GM12801 (cell line): ENCODE results near the gene DCTPP1.

Source experiments
- CTCF ChIP-seq: IDR thresholded peaks from one replicate; pipeline ENCODE4 v1.5.1; 2011; ENCODE audit warnings: control low read depth; ENCODE audit not compliant: insufficient read length; ENCODE audit errors: extremely low read depth

The DCTPP1 gene

DNA sequence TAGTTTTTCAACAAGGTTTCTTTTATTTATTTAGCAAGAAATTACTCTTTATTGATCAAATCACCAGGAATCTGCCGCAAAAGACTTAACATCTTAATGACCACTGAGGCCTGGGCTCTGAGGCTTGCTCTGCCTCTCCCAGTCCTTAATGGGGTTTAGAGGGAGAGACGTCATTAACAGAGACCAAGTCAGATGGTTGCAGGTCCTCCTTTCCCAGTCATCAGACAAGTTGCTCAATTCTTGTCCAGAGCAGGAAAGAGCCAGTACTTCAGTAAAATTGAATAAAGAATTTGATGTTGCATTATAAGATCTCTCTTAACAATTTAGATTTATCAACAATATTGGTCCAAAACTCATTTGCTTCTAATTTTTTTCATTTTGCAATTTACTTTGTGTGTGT, 13.8 kb upstream of the DCTPP1 start:
- TF ChIP-seq CTCF = no peak

- no peak for TF ChIP-seq CTCF
Measured at GRCh38 chr16:30439720-30440348, 10.0 kb upstream of the DCTPP1 start.

GRCh38 chr16:30438835-30439234, 9.0 kb upstream of the DCTPP1 start:
- no peak for TF ChIP-seq CTCF

DNA sequence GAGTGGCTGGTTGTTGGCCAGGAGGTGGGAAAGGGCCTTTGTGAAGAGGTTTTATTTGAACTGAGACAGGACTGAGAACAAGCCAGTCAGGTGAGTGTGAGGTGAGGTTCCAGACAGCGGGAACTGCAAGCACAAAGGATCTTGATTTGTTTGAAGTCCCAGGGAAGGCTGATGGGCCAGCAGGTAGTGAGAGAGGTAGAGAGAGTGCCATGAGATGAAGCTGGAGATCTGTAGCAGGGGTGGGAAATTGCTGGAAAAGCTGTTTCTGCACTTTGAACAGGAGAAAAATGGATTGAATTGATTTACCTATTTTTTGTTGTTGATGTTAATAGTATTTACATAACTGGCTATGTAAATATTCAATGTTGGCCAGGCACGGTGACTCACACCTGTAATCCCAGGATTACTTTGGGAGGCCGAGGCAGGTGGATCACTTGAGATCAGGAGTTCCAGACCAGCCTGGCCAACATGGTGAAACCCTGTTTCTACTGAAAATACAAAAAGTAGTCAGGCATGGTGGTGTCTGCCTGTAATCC, 7.7 kb upstream of the DCTPP1 start:
- no peak for TF ChIP-seq CTCF

DNA sequence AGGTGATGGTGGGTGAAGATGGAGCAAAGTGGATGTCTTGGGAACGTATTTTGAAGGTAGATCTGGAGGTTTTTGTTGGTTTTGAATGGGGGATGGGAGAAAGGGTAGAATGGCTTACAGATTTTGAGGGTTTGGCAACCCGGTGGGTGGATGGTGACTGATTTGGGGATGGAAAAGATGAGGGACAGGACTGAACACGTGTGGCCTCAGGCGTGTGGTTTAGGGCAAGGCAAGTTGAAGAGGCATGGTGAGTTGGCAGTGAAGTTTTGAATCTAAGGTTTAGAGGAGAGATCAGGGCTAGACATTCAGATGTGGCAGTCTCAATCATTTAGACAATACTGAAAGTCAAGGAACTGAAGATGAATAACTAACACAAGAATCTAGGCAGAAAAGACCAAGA, 5.0 kb upstream of the DCTPP1 start:
- no peak for TF ChIP-seq CTCF

DNA sequence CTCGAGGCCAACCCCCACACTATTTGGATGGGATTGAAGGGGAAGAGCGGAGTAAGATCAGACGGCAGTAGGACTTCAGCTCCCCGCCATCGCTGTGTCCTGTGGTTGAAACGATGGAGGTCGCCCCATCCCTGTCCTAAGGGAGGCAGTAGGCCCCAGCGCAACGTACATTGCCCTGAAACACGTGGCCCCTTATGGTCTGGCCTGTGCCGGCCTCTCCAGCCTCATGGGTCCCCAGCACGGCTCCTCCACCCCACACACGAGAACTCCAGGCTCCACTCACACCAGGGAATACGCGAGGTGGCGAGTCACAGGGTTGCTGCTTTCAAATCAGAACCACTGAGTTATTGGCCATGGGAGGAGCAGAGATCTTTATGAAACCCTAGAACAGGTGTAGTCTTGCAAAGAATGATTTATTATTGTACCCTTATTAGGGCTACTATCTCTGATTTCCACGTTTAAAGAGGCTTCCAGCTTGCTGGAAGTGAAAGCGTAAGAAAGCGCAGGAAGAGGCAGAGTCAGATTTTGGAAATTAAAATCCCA, 669 bp upstream of the DCTPP1 start:
- TF ChIP-seq CTCF = no peak

GRCh38 chr16:30429418-30429677, 482 bp downstream of the DCTPP1 start:
- TF ChIP-seq CTCF = no peak
